Measurements from ENCODE around the gene SFT2D3. TPM values are rescaled to one million over a fixed set of nuclear protein-coding genes. Genes with fewer than 3 reads are reported as not detected.

SFT2D3 gene
- total RNA-seq, 1 experiment from 2014 or later: 6.1 TPM

DNA sequence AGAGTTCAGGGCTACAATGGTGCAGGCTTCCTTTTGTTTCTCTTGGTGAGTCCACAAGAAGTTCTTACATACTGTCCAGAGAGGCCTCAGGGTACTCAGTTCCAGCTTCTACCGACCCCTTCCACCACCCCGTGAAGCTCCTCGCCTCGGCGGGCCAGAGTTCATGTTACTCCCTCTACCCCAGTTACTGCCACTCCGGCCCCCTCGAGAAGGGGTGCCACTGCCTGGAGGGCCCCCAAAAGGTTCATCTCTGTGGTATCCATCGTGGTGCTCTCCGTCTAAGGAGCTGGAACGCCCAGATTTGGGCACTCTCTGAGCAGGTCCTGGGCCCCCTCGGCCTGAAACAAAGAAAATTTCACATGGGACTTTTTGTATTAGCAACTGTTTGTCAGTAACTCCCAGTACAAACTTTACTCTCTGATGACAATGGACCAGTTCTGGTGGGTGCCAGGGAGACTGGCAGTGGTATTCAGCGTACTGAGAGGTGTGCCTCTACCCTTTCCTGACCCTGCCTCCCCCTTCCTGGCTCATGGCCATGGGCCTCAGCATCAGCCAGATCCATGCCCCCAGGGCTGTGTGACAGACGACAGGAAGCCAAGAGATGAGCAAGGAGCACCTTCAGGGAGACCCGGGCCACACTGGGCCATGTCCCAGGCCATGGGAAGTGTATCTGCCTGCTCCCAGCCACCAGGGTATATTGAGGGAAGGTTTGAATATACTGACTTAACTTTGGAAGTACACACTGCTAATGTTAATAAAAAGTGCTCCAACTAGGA is 5.1 kb downstream of the SFT2D3 start:
- no peak for DNase-seq (ENCODE audit: low read depth)

DNA sequence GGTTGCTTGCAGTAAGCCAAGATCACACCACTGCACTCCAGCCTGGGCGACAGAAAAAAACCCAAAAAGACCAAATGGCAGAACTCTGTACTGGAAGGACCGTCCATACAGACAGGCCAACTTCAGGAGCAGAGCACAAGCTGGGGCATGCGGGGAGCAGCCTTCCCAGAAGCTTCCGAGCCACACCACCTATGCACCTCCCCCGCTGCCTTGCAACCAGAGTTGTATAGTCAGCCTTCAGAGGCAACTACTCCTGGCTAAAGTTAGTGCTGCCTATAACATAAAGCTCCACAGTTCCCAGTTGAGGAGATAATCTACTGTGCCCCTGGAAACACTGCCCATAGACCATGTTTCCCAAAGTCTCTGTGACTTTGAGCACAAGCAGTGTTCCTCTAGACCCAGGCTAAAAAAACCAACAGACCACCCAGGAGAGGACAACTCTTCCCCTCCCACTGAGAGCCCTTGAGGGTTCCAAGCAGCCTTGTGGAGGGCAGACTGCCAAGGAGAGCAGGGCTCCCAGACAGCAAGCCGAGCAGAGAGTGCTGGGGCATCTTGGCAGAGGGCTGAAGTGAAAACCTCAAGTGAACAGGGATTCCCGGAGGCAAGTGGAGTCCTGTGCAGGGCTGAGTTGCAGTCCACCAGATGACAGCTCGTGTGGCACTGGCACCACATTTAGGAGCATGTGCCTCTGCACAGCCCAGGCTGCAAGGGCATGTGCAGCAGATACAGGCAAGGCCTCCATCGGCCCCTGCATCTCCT is 6.8 kb downstream of the SFT2D3 start:
- DNase-seq (ENCODE audit: low read depth): no peak

- no peak for DNase-seq (ENCODE audit: low read depth)
These were observed 8.0 kb downstream of the SFT2D3 start for GRCh38 chr2:127709336-127709735.

DNA sequence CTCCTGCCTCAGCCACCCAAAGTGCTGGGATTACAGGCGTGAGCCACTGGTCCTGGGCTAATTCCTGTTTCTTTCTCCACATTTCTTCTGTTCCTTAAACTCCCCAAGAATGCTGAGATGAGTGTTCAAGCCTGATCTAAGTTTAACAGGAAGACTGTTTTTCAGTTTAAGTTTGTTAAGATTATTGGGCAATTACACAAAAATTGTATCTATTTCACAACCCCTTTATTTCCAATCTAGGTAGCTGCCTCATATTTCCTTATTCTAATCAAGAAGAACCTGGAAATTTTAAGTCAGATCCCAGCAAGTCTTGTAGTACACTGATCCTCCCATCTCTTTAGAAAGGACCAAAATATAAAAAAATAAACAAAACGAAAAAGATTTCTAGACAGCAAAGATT is 11.7 kb downstream of the SFT2D3 start:
- DNase-seq (ENCODE audit: low read depth): no peak

DNA sequence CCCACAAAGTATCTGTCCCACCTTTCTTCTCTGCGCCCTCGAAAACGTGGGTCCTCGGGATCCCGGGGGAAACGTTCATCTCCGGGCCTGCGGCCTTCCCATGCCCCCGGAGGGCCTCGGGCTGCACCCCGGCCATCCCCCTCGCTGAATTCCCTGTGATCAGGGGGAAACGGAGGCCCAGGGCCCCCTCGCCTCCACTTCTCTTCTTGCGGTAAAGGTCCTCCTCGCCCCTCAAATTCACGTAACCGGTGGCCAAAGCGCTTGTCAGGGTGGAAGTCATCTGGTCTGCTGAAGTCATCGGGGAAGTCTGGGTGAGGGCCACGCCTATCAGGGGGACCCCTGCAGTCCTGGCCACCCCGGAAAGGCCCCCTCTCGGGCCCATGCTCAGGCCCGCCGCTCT is 12.3 kb downstream of the SFT2D3 start:
- DNase-seq (ENCODE audit: low read depth): no peak

DNA sequence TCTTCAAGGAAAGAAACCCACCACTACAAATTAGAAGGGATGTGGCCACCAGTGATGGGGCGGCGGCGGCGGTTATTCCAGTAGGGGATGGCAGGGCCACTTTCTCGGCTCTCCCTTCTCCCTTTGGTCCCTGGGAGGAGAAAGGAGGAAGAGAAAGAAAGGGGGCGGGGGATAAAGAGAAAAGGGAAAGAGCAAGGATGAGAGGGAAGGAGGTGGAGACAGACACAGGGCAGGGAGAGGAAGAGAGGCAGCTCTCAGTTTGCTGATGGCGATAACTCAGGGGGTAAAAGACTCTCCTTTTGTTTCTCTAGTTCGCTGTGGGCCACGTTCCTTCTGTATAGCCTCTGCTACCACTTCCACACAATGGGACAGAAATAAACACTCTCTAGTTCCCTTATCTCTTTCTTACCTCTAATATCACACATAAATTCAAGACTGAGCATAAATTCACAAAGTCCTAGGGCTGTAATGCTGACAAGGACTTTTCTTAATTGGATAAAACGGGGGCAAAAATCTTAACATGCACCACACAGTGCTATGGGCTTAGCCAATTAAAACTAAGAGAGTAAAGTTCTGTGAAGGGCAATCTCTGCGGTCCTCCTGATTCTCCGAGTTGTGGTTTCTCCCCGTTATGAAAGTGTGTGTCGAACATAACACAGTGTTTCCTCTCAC is 14.6 kb downstream of the SFT2D3 start:
- no peak for DNase-seq (ENCODE audit: low read depth)

DNA sequence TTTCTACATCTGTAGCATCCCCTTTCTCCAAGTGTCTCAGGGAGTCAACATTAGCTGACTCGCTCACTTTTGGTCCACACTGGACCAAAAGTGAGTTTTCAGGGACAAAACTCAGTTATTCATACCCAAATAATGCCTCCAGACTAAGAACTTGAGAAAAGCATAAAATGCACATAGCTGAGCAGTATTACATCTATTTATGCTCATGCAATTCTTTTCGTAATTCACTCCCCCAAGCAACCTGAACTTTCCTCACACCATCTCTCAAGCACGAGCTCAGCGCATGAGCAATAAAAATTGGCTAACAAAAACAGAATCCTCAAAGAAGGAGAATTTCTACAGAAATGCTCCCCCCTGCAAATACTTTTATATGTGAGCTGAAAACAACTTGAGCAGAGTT is 17.0 kb downstream of the SFT2D3 start:
- no peak for DNase-seq (ENCODE audit: low read depth)

GRCh38 chr2:127719301-127720218 is 18.3 kb downstream of the SFT2D3 start:
- DNase-seq (ENCODE audit: low read depth): no peak

DNA sequence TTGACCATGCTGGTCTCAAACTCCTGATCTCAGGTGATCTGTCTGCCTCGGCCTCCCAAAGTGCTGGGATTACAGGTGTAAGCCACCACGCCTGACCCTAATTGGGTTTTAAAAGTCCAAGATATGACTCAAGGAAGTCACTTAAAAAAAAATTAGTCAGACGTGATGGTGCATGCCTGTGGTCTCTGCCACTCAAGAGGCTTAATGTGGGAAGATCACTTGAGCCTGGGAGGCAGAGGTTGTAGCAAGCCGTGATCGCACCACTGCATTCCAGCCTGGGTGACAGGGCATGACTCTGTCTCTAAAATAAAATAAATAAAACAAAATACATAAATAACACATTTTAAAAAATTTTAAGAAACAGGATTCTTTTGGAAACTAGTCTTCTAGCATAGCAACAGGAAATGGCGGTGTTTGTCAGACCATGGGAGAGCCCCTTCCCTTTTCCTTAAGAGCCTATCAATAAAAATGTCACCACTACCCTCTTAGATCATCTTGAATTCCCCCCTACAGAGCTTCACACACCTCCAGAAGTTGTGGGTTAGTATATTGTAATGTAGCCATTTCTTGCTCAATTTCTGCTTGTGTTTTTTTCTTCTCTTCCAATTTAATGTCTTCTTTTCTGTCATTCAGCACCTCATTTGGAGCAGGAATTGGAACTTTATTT is 20.1 kb downstream of the SFT2D3 start:
- DNase-seq (ENCODE audit: low read depth): peak; percentile 66

DNA sequence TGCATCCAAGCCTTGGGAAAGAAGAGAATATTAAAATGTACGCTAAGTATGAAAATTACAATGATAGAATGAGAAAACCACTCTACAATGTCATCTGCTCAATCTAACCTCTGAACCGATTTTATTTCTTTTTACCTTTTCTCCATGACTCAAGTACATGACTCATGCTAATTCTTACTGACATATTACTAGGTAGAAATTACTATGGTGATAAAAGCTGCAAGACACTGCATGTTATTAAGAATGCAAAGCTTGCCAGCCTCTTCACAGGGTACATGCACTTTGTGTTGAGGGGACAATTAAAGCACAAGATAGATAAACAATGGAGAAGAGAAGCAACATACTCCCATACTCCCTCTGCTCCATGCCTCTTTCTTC is 20.7 kb downstream of the SFT2D3 start:
- no peak for DNase-seq (ENCODE audit: low read depth)

DNA sequence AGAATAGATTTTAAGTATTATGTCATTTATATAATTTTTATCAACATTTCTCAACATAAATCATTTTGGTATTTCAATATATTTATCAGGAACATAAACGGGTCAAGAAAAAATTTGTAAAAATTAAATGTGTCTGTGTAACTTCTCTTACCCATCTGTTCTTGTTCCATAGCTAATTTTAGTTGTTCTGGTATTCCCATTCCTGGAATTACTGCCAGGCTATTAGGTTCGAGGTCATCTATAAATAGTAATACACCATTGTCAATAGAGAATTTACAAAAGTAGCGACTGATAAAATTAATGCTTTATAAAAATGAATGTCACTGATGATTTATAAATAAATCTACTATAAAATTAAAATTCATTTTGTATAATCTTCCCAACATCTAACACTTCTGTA is 21.5 kb downstream of the SFT2D3 start:
- no peak for DNase-seq (ENCODE audit: low read depth)

DNA sequence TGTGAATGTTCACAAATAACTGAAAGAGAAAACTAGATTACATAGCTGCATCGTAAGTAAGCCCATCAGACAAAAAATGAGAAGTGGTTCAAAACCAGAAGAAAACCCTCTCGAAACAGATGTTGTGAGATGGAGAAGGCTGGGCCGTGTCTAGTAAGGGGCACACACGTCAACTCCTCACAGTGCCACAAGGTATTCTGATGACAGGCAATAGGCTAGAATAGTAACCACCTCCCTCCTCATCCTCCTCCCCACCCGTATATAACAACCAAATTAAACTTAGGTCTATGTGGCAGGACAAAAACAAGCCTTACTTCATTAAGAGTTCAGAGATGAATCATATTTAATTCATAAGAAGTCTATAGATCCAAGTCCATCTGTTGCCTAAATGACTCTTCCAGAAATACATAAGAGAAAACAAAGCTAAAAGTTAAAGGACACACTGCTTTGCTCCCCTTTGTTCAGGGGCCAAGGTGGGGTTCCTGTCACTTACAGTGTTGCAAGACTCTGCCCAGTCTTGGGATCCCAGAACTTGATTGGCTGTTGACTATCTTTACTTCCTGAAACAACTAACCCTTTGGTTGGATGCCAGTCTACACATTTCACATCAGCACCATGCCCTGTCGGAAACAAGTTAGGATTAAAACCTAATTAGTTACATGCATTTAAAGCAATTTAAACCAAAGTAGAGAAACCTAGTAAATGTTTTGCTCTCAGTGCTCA is 25.0 kb downstream of the SFT2D3 start:
- no peak for DNase-seq (ENCODE audit: low read depth)

- no peak for DNase-seq (ENCODE audit: low read depth)
These were observed 32.0 kb downstream of the SFT2D3 start for GRCh38 chr2:127733113-127733815.

- DNase-seq (ENCODE audit: low read depth): no peak
These were observed 32.7 kb downstream of the SFT2D3 start for GRCh38 chr2:127733816-127734537.

- no peak for DNase-seq (ENCODE audit: low read depth)
These were observed 33.7 kb downstream of the SFT2D3 start for GRCh38 chr2:127735044-127735443.

- no peak for DNase-seq (ENCODE audit: low read depth)
These were observed 34.5 kb downstream of the SFT2D3 start for GRCh38 chr2:127735537-127736399.

DNA sequence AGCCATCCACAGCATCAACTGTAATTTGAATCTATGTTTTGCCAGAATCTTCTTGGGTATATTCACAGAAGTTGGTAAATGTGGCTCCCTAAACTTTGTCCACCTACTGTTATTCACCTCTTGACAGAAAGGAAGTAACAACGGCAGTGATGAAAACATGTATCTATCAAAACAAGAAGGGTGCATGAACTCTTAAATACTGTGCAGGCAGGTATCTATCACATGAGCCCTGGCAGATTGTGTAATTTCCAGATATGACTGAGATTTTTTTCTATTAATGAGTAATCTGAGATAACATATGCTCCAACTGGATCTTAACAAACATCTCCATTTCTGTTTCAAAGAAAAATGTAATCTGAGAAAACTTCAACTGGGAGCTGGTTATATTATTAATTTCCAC is 36.6 kb downstream of the SFT2D3 start:
- no peak for DNase-seq (ENCODE audit: low read depth)

DNA sequence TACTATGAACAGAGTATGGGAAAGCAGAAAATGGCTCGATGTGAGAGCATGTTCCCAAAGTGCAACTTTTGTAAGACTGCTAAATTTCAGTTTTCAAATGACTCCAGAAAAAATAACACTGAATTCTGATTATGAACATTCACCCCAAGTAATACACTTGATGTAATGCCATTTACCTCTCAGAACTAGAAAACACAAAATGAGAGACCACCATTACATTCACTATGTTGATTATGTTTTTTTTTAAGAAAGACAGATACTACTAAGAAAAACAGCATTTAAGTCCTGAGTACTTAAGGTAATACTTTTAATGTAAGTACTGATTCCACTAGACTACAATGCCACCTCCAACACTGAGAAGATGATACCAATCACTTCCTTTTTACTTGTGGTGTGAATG is 38.5 kb downstream of the SFT2D3 start:
- DNase-seq (ENCODE audit: low read depth): no peak
